ENCODE measurements around the gene STK11IP. TPM values are rescaled to one million over a fixed set of nuclear protein-coding genes. Genes with fewer than 3 reads are reported as not detected.

Gene STK11IP
- total RNA-seq, 1 donor from 2014 or later, result 32.9 TPM

GRCh38 chr2:219624565-219624964 lies 26.9 kb downstream of the STK11IP start:
- no peak overlapping the region for H3K4me3 Mint-ChIP-seq
- H3K27me3 Mint-ChIP-seq (ENCODE audit: low read depth), result peaks cover 37% of the 10 kb centered on the region
- H3K9me3 Mint-ChIP-seq, result no peaks in the 10 kb centered on the region
- no peak overlapping the region for H3K27ac Mint-ChIP-seq (ENCODE audit: unreplicated experiment)
- no peaks in the 10 kb centered on the region for H3K36me3 Mint-ChIP-seq (ENCODE audit: low read depth)
- H3K4me1 Mint-ChIP-seq, result peaks cover 6% of the 10 kb centered on the region
- no peak for TF ChIP-seq CTCF (conservative IDR thresholded peaks at IDR 0.05)
- no peak for DNase-seq (ENCODE audit: low read depth, low spot score)

GRCh38 chr2:219625179-219625578 lies 27.5 kb downstream of the STK11IP start:
- TF ChIP-seq CTCF (conservative IDR thresholded peaks at IDR 0.05), result no peak
- H3K36me3 Mint-ChIP-seq (ENCODE audit: low read depth), result no peaks in the 10 kb centered on the region

GRCh38 chr2:219626540-219626939 lies 28.9 kb downstream of the STK11IP start:
- Mint-ChIP-seq H3K27ac (ENCODE audit: unreplicated experiment) (no peak overlapping the region), H3K4me1 (peaks cover 6% of the 10 kb centered on the region)

More at GRCh38 chr2:219625179-219625578, 27.5 kb downstream of the STK11IP start:
- Mint-ChIP-seq H3K4me3 (peak overlapping the region; percentile 66), H3K27me3 (ENCODE audit: low read depth) (peaks cover 37% of the 10 kb centered on the region), H3K9me3 (no peaks in the 10 kb centered on the region), H3K27ac (ENCODE audit: unreplicated experiment) (no peak overlapping the region), H3K4me1 (peaks cover 6% of the 10 kb centered on the region)
- DNase-seq (ENCODE audit: low read depth, low spot score), result no peak

GRCh38 chr2:219627103-219628100 lies 29.7 kb downstream of the STK11IP start, which contains the start of gene SLC4A3:
Gene SLC4A3 (plus strand): TSS chr2:219627630. CDS start chr2:219627993, 363 bp downstream.
- Mint-ChIP-seq H3K36me3 (ENCODE audit: low read depth) (no peaks in the 10 kb centered on the region), H3K27ac (ENCODE audit: unreplicated experiment) (no peak within 1 kb of the TSS), H3K4me1 (peaks cover 6% of the 10 kb centered on the region), H3K27me3 (ENCODE audit: low read depth) (peaks cover 30% of the 10 kb centered on the region), H3K9me3 (no peaks in the 10 kb centered on the region), H3K4me3 (peak within 1 kb of the TSS; percentile 74)
- no peak for DNase-seq (ENCODE audit: low read depth, low spot score)
- peak; percentile 24 for TF ChIP-seq CTCF (conservative IDR thresholded peaks at IDR 0.05)

More at GRCh38 chr2:219626540-219626939, 28.9 kb downstream of the STK11IP start:
- DNase-seq (ENCODE audit: low read depth, low spot score), result no peak
- peak overlapping the region; percentile 74 for H3K4me3 Mint-ChIP-seq
- no peak for TF ChIP-seq CTCF (conservative IDR thresholded peaks at IDR 0.05)
- H3K27me3 Mint-ChIP-seq (ENCODE audit: low read depth), result peaks cover 33% of the 10 kb centered on the region
- no peaks in the 10 kb centered on the region for H3K36me3 Mint-ChIP-seq (ENCODE audit: low read depth)
- H3K9me3 Mint-ChIP-seq, result no peaks in the 10 kb centered on the region

- no peaks in the 10 kb centered on the region for H3K9me3 Mint-ChIP-seq
- peaks cover 20% of the 10 kb centered on the region for H3K27me3 Mint-ChIP-seq (ENCODE audit: low read depth)
- no peak for DNase-seq (ENCODE audit: low read depth, low spot score)
- TF ChIP-seq CTCF (conservative IDR thresholded peaks at IDR 0.05), result no peak
- no peaks in the 10 kb centered on the region for H3K36me3 Mint-ChIP-seq (ENCODE audit: low read depth)
- no peak overlapping the region for H3K27ac Mint-ChIP-seq (ENCODE audit: unreplicated experiment)
- peak overlapping the region; percentile 68 for H3K4me3 Mint-ChIP-seq
- peaks cover 6% of the 10 kb centered on the region for H3K4me1 Mint-ChIP-seq
Measured at GRCh38 chr2:219628235-219628985, 30.8 kb downstream of the STK11IP start.

Measured in neural crest cell (in vitro differentiated cells).